Measurements from ENCODE around the gene CRYGC. TPM values are rescaled to one million over a fixed set of nuclear protein-coding genes. Genes with fewer than 3 reads are reported as not detected.

The CRYGC gene
- total and polyA plus RNA-seq, 2 of the 13 experiments (the other 11 are each of a cell fraction or from before 2014, with no cell fraction given), result 0.20 to 0.27 TPM

- TF ChIP-seq MAZ (IDR thresholded peaks at IDR 0.05; ENCODE audit: borderline replicate concordance, low read depth, low read length) (no peak), MAZ (CRISPR knock-in tag; IDR thresholded peaks at IDR 0.05; ENCODE audit: low read depth) (no peak), PTBP1 (IDR thresholded peaks at IDR 0.05; ENCODE audit: low read depth, low read length, poor library complexity, severe bottlenecking) (no peak), PAWR (CRISPR knock-in tag; IDR thresholded peaks at IDR 0.05; ENCODE audit: borderline replicate concordance) (no peak), ZBTB25 (CRISPR knock-in tag; IDR thresholded peaks at IDR 0.05) (0 out of 2 replicates have a peak, but pooled peaks have one; percentile 43), NFRKB (IDR thresholded peaks at IDR 0.05) (no peak), BCL6 (CRISPR knock-in tag; IDR thresholded peaks at IDR 0.05) (peak; percentile 40), HMG20A (CRISPR knock-in tag; IDR thresholded peaks at IDR 0.05; ENCODE audit: borderline replicate concordance) (peak; percentile 79; the same call in 1 of the 2 replicates), KDM5B (CRISPR knock-in tag; IDR thresholded peaks at IDR 0.05; ENCODE audit: borderline replicate concordance) (no peak), ZNF674 (CRISPR knock-in tag; IDR thresholded peaks at IDR 0.05; ENCODE audit: low read depth) (no peak), TMF1 (CRISPR knock-in tag; IDR thresholded peaks at IDR 0.05; ENCODE audit: low read depth) (peak; percentile 47; the same call in 1 of the 2 replicates), E2F5 (CRISPR knock-in tag; conservative IDR thresholded peaks at IDR 0.05) (no peak), ZNF432 (CRISPR knock-in tag; IDR thresholded peaks at IDR 0.05; ENCODE audit: borderline replicate concordance) (no peak), JUN (CRISPR knock-in tag; IDR thresholded peaks at IDR 0.05) (0 out of 2 replicates have a peak, but pooled peaks have one; percentile 39), GZF1 (CRISPR knock-in tag; IDR thresholded peaks at IDR 0.05) (peak; percentile 99), ZNF484 (CRISPR knock-in tag; IDR thresholded peaks at IDR 0.05; ENCODE audit: borderline replicate concordance, low read depth) (no peak), ZNF550 (CRISPR knock-in tag; IDR thresholded peaks at IDR 0.05; ENCODE audit: borderline replicate concordance) (no peak), ZFP82 (CRISPR knock-in tag; IDR thresholded peaks at IDR 0.05; ENCODE audit: borderline replicate concordance) (no peak), KLF6 (CRISPR knock-in tag; IDR thresholded peaks at IDR 0.05) (no peak), ZNF703 (CRISPR knock-in tag; IDR thresholded peaks at IDR 0.05; ENCODE audit: borderline replicate concordance) (peak; percentile 42; the same call in 1 of the 2 replicates), CENPBD1 (CRISPR knock-in tag; IDR thresholded peaks at IDR 0.05; ENCODE audit: borderline replicate concordance, low read depth) (no peak), SNAI1 (CRISPR knock-in tag; IDR thresholded peaks at IDR 0.05; ENCODE audit: borderline replicate concordance) (no peak), ZNF597 (CRISPR knock-in tag; IDR thresholded peaks at IDR 0.05) (no peak), ZNF34 (CRISPR knock-in tag; IDR thresholded peaks at IDR 0.05; ENCODE audit: borderline replicate concordance) (no peak), PAX8 (CRISPR knock-in tag; IDR thresholded peaks at IDR 0.05; ENCODE audit: borderline replicate concordance) (no peak), ZNF775 (CRISPR knock-in tag; IDR thresholded peaks at IDR 0.05; ENCODE audit: borderline replicate concordance) (no peak), POLR2A (IDR thresholded peaks at IDR 0.05; ENCODE audit: insufficient read depth in 1 of 2, low read depth in 2 of 2, low read length in 2 of 2) (no peak)
Observed at GRCh38 chr2:208129744-208130711, at the start of gene CRYGC (continued).

Data from HepG2 (cell line).